ENCODE results near the gene PCP4.

- TF ChIP-seq CTCF (optimal IDR thresholded peaks at IDR 0.05 in 1 of 3, IDR thresholded peaks at IDR 0.05 in 1 of 3, conservative IDR thresholded peaks at IDR 0.05 in 1 of 3; ENCODE audit: extremely low read depth in 1 of 3, insufficient read depth in 2 of 3, low read length in 3 of 3): no peak
- TF ChIP-seq EZH2 (IDR thresholded peaks at IDR 0.05; ENCODE audit: low read length): no peak
Measured at GRCh38 chr21:39873687-39874086, 6.4 kb downstream of the PCP4 start.

Data from keratinocyte (primary cell).